ENCODE data around the gene CASTOR2.

DNA sequence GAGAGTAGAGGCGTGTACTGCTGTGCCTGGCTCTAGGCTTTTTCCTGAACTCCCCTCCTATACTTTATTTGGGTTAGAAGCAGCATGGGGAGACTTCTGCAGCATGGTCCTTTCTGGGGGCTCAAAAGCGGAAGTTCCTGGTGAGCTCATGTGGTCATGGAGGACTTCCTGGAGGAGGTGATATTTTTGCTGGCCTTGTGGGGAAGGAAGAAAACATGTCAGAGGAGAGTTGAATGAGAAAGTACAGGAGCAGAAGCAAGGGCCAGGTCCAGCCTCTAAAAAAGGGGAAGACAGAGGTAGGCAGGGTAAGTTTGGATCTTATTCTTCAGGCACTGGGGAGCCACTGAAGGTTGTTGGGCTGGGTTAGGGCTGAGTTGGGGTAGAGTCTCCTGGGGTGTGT lies 45.5 kb downstream of the CASTOR2 start:
- TF ChIP-seq CTCF (IDR thresholded peaks at IDR 0.05) (no peak), POLR2A (IDR thresholded peaks at IDR 0.05) (no peak)
